Measurements from ENCODE around the gene LPO.

The LPO gene

DNA sequence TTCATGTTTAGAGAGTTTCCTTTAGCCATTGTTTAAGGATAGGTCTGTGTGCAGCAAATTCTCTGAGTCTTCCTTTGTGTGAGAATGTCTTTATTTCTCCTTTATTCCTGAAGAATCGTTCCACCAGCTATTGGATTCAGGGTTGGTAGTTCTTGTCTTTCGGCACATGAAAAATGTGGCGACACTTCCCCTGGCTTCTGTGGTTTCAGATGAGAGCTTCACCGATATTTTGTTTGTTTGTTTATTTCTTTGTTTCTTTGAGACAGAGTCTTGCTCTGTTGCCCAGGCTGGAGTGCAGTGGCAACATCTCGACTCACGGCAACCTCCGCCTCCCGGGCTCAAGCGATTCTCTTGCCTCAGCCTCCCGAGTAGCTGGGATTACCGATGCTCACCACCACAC is 23.8 kb downstream of the LPO start:
- no peak for DNase-seq (ENCODE audit: low spot score)

DNA sequence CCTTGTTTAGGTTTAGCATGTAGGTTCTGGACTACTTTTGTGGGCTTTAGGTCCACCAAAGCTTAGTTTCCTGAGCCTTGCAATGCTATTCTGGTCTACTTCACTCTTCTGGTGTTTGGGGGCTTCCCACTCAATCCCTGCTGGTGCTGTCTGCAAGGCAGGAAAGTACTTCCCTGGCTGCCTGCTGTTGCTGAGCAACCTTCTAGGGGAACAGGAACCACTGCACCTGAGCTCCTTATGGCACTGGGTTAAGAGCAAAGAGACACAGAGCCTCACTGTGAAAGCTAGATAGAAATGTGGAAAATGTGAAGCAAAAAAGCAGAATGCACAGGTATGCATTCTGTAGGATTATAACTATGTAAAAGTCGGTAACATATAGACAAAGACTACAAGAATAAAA is 25.4 kb downstream of the LPO start:
- no peak for DNase-seq (ENCODE audit: low spot score)

GRCh38 chr17:58264407-58265103 is 26.2 kb downstream of the LPO start:
- no peak for DNase-seq (ENCODE audit: low spot score)

GRCh38 chr17:58265271-58265670 is 26.9 kb downstream of the LPO start:
- DNase-seq (ENCODE audit: low spot score), result no peak

GRCh38 chr17:58265902-58266875 is 27.8 kb downstream of the LPO start:
- no peak for DNase-seq (ENCODE audit: low spot score)

GRCh38 chr17:58267347-58268324 is 29.3 kb downstream of the LPO start:
- DNase-seq (ENCODE audit: low spot score), result no peak

DNA sequence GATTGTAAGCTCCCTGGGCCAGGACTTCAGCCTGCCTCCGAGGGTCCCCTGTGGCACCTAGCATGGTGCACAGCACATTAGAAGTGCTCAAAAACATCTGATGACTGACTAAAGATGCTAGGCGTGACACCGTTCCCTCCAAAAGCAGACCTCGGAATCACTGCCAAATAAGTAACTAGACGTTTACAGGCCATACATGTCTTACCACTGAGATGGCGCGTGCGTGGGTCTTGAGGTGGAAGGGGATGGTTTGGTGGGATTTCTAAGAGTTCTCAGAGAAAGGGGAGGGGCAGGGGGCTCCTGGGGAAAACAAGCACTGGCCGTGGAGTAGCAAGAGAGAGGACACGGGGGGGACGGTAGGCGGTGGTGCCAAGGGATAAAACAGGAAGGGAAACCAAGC is 29.9 kb downstream of the LPO start:
- no peak for DNase-seq (ENCODE audit: low spot score)

DNA sequence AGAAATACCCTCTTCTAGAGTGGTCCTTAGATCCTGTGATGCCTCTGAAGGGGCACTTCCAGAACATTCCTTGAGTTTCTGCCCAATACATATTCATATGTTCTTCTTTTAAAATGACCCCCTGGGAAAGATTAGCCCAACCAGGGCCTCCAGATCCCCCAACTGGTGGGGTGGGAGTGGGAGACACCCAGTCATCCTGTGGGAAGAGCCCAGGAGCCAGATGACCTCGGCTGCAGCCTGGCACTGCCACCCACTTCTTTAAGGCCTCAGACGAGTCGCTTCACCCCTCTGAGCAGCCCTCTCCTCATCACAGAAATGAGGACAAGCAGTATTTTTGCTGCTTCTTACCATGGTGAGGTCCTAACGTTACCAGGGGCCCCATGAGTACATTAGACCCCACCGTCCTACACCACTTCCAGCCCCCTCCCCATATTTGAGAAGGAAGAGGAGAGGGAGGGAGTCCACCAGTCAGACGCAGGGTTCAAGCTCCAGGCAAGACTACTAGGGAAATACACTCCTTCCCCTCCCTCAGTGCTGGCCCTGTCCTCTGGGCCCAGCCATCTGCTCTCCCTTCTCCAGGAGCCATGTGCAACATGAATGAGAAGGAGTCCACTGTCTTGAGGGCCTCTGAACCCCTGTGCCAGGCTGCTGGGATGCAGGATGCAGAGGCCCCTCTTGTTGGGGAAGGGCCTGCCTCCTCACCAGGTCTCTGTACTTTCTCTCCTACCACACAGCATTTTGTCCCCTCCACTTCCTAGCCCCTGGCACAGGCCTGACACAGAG is 30.6 kb downstream of the LPO start:
- DNase-seq (ENCODE audit: low spot score), result no peak

- DNase-seq (ENCODE audit: low spot score), result no peak
Measured at GRCh38 chr17:58269557-58270291, 31.3 kb downstream of the LPO start.

- no peak for DNase-seq (ENCODE audit: low spot score)
Measured at GRCh38 chr17:58270476-58271215, 32.3 kb downstream of the LPO start.

DNA sequence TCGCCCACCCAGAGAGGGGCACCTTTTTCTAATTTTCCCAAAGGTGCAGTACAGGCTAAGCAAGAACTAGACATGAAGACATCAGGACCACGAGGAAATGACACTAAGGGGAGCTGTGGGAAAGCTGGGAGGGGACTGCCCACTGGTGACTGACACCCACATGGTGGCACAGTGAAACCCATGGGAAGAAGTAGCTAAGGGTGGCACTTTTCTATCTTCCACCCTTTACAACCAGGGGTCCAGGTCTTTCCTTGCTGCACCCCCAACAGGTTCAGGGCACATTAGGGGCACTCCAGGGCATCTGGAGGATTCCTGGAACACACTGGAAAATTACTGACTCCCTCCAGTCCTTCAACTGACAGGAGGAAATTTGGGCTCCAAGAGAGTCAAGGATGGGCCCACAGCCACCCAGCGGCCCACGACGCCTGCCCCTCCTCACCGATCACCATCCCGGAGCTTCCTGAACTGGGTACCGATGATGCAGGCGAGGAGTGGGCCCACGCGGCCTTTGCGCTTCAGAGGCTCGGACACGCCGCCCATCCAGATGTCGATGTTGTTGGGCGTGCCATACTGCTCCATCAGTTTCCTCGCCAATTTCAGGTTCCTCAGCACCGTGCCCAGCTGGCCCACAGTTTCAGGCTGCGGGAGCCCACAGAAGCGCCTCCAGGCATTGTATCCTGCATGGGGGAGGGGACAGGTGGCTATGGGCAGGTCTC is 33.0 kb downstream of the LPO start:
- DNase-seq (ENCODE audit: low spot score), result no peak

DNA sequence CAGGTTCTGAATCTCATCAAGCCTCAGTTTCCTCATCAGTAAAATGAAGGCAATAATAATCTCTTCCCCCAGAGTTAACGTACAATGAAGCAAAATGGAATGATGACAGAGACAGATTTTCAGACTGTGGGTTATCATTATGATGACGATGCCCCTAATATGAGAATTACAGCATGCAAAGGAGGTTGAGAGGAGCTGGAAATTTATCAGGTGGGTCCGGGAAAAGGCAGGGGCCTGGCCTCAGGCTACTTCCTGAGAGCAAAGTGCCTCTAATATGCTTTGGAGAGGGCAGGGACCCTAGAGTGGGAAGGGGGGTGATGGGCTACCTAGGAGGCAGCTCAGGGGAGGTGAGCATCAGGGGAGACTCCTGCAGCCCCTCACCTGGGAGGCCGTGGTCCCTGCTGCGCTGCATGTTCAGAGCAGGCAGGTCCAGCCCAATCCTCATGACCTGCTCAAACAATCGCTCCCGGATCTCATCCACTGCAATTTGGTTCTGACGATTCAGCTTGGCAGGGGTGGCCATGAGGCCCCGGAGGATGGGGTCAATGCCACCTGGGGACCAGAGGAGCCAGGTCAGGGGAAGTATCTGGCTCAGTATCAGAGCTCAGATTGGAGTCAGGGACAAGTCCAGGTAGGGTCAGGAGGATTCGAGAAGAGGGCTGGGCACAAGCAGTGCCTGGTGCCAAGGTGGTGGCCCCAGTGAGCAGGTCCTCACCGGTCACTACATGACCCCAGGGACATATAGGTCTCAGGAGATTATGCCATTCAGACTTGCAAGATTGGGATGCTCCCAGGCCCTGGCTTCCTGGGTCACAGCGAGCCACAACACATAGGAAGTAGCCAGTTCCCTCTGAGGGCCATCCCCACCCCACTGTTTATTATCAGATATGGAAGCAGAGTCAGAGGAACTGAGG is 34.2 kb downstream of the LPO start:
- DNase-seq (ENCODE audit: low spot score), result no peak

- DNase-seq (ENCODE audit: low spot score), result no peak
Measured at GRCh38 chr17:58273453-58274104, 35.2 kb downstream of the LPO start.

GRCh38 chr17:58275417-58275816 is 37.0 kb downstream of the LPO start:
- DNase-seq (ENCODE audit: low spot score), result no peak

GRCh38 chr17:58276423-58276822 is 38.0 kb downstream of the LPO start:
- DNase-seq (ENCODE audit: low spot score), result no peak

DNA sequence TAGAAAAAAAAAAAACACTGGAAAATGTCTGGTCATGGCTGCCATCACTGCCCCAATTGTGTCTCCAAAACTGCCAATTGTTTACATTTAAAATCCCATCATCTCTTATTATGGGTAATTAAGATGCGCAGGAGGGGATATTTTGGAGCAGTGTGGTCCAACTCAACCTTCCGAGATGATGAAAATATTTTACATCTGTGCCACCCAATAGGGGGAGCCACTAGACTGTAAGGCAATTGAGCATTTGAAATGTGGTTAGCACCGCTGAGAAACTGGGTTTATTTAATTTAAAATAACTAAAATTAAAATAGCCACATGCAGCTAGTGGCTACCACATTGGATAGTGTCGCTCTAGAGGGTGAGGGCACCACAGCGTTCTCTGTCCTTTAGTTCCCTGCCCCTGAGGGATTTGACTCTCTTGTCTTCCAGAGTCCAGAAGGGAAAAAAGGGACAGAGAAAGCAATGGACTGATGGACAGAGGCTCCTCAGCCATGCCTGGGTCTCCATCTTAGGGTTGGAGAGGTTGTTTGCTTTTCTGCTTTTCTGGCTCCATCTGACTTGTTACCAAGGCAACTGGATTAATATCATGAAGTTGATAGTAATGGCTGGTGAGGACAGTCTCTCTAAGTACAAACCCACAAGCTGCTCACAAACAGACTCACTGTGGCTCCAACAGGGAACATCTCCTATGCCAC is 38.9 kb downstream of the LPO start:
- no peak for DNase-seq (ENCODE audit: low spot score)
